Limb (tissue), 2 donors: Measurements from ENCODE around the gene ATP5ME.

Experiments
- DNase-seq, 2 donors: peaks; one replicate each; pipeline ENCODE4 v3.0.0-alpha.2; 2016; ENCODE audit errors: extremely low spot score in 2 of 2

Gene ATP5ME

GRCh38 chr4:622996-623913 lies 50.8 kb downstream of the ATP5ME start:
- DNase-seq, result no peak
